T-helper 9 cell (primary cell): Measurements from ENCODE around the gene NRARP.
"Not testable (repeated sequence)": the region's sequence is repeated elsewhere in the genome, so short reads cannot be mapped to it uniquely, and the experiment has no call there.

Experiments used
- DNase-seq: peaks from one replicate; pipeline ENCODE4 v3.0.0-alpha.2; 2020

The NRARP gene

DNA sequence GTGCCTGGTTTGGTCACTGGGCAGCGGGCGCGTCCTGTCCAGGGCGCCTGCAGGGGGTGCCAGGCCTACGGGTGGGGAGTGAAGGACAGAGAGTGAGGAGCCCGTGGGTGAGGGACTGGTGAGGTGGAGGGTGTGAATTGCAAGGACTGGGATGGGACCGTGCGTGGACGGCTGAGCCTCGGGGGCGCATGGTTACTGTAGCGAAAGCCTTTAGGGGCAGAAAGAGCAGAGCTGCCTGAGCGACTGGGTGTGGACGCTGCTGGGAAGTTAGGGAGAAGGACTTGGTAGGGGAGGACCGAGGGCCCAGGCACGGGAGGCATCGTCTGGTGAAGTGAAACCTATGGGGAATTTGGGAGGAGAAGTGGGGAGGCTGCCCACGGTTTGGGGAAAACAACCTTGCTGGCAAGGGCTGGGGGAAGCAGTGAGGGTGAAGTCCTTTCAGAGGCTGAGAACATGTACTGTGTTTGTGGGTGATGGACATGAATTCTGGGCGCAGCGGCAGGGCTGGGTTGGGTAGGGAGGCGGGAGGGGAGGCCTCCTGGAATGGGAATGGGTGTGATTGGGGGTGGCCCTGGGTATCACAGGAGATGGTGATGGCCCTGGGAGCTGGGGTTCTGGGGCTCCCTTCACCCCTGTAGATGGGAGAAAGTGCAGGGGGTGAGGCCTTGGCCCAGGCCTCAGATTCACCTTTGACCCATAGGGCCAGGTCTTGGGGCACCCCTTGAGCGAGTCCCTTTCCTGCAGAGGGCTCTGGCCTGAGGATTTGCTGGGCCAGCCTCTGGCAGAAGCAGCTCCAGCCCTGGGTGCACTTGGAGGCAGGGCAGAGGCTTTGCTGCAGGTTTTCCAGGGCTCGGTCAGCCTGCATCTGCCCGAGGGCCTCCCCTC lies 26.2 kb downstream of the NRARP start:
- no peak for DNase-seq

DNA sequence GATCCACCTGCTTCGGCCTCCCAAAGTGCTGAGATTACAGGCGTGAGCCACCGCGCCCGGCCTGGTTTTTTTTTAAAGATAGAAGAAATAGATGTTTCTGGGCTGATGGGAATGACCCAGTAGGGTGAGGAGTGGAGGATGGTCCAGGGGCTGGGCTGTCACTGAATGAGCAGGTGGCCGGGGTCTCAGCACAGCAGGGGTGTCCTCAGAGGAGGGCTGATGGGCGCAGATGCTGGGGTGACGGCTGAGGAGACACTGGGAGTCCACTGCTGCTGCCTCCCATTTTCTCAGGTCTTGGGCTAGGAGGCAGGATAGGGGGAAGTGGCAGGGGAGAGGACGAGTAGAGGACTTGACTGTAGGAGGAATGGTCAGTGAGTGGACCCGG lies 26.9 kb downstream of the NRARP start:
- no peak for DNase-seq

- no peak for DNase-seq
These were observed 28.3 kb downstream of the NRARP start for GRCh38 chr9:137273611-137274320.

GRCh38 chr9:137273095-137273490 lies 29.0 kb downstream of the NRARP start:
- DNase-seq, result no peak

DNA sequence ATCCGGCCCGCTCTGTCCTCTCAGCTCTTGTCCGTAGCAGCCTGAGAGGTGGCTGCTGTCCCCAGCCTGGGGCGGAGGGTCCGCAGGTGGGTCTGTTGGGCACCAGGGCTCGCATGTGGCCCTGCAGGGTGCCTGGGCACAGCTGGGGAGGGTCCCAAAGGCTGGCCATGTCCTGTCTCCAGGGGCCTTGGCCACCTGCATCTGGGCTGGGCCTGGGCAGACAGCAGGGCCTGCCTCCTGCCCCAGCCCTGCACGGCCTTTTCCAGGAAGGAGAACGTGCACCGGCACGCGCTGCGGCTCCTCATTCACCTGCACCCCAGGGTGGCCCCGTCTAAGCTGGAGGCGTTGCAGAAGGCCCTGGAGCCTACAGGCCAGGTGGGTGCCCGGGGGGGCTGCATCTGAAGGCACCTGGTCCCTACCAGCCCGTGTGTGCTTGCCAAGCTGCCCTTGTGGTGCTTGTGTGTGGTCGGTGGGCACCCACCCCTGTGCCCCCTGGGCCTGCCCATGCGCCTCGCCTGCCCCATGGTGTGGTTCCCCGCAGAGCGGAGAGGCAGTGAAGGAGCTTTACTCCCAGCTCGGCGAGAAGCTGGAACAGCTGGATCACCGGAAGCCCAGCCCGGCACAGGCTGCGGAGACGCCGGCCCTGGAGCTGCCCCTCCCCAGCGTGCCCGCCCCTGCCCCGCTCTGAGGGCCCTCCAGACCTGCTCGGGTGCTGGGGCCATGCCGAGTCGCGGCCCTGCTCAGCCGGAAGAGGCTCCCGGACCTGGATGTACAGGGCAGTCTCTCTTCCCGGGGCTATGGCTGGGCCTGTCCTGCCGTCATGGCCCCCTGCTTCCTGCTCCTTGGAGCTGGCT lies 29.6 kb downstream of the NRARP start:
- DNase-seq, result no peak

DNA sequence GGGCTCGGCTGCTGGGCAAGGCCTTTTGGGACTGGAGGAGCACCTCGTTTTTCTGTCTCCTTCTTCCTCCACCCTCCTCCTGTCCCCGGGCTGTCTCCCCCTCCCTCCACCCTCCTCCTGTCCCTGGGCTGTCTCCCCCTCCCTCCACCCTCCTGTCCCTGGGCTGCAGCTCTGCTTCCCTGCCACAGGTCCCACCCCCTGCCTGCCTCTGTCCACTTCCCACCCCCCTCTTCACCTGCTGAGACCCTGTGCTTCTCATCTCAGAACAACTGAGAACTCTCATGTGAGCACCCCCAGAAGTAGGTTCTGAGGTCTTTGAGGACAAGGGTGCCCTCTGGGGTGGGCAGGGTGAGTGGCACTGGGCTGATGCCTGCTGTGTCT lies 30.4 kb downstream of the NRARP start:
- no peak for DNase-seq

DNA sequence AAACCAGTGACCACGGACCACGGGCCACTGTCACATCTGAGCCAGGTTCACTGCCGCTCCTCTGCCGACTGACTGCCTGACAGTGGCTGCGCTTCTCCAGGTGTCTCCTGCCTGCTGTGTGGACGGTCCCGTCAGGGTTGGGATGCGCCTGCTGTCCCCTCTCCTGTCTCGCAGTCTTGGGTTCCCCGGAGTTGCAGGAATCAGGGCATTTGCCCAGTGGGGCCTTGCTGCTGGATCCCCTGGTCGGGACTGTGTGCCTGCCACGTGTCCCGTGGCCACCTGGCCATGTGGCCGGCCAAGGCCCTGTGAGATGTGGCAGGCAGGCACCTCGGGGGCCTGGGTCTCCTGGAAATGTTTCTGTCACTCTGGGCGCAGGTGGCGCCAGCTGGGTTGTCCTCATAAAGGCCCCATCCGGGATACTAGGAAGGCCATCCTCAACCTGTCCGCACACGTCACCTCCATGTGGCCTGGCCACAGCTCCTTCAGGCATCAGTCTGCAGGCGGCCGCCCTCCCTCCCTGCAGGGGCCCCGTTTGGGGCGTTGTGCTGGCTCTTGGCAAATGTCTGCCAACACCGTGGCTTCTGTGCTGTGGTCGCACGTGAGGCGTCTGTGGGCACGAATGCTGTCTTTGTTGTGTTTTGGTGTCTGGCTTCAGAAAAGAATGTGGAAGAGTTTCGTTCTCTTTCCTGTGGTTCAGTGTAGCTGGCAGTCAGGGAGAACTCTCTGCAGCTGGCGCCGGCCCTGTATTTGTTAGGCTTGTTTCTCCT lies 31.0 kb downstream of the NRARP start:
- DNase-seq, result no peak

DNA sequence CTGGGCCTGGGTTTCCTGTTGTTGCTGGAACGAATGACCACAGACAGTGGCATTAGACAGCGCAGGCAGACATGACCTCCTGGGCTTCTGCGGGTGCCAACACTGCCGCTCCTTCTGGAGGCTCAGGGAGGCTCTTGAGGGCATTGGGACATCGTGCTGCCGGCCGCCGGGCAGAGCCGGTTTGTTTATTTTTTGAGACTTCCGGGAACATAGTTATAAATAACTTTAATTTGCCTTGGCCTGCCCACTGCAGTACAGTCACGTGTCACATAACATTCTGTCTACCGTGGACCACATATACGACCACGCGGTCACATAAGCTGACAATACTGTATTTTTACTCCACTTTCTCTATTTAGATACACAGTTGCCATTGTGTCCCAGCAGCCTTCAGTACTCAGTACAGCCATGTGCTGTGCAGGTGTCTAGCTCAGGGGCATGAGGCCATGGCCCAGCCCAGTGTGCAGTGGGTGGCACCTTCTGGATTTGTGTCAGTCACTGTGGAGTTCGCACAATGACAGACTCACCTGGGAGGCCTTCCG lies 32.8 kb downstream of the NRARP start:
- DNase-seq, result no peak

DNA sequence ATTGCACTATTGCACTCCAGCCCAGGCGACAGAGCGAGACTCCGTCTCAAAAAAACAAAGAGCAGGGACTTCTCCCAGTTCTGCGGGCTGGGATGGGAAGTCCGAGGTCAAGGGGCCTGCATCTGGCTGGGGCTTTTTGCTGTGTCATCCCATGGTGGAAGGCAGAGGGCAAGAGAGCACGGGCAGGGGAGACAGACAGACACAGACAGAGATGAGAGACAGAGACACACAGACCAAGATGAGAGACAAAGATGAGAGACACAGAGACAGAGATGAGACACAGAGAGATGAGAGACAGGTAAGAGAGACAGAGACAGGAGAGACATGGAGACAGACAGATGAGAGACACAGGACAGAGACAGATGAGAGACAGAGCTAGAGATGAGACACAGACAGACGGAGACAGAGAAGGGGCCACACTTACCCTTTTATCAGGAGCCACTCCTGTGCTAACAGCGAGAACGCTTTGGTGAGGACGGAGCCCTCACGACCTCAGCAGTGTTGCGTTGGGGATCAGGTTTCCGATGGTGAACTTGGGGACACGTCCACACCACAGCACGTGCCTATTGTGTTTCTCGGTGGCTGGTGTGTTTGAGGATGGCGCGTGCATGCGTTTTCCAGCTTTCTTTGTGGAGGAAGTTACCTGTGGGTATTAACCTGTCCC lies 33.4 kb downstream of the NRARP start:
- DNase-seq, result no peak

- DNase-seq, result no peak
These were observed 34.1 kb downstream of the NRARP start for GRCh38 chr9:137267933-137268355.

DNA sequence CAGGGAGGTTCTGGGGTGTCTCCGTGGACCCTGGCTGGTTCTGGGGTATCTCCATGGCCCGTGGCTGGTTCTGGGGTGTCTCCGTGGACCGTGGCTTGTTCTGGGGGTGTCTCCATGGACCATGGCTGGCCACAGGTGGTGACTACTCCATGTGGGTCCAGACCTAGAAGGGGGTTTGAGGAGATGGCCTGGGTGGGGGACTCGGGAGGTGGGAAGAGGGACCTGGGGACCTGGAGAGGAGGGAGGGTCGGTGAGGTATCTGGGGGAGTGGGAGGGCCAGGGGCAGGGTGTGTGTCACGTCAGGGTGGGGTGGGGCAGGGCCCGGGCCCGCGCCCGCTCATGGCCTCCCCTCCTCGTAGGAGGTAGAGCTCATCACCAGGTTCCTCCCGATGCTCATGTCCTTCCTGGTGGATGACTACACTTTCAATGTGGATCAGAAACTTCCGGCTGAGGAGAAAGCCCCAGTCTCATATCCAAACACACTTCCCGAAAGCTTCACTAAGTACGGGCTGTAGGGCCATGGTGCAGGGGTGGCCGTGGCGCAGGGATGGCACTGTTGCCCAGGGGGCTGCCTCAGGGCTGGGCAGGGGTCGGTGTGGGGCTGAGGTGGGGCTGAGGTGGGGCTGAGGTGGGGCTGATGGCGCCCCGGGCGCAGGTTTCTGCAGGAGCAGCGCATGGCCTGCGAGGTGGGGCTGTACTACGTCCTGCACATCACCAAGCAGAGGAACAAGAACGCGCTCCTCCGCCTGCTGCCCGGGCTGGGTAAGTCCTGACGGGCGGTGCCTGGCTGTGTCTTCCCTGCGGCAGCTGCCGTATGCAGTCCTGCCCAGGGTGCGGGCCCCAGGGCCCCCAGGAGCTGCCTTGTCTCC lies 35.3 kb downstream of the NRARP start:
- no peak for DNase-seq

GRCh38 chr9:137266162-137266527 lies 35.9 kb downstream of the NRARP start:
- no peak for DNase-seq

DNA sequence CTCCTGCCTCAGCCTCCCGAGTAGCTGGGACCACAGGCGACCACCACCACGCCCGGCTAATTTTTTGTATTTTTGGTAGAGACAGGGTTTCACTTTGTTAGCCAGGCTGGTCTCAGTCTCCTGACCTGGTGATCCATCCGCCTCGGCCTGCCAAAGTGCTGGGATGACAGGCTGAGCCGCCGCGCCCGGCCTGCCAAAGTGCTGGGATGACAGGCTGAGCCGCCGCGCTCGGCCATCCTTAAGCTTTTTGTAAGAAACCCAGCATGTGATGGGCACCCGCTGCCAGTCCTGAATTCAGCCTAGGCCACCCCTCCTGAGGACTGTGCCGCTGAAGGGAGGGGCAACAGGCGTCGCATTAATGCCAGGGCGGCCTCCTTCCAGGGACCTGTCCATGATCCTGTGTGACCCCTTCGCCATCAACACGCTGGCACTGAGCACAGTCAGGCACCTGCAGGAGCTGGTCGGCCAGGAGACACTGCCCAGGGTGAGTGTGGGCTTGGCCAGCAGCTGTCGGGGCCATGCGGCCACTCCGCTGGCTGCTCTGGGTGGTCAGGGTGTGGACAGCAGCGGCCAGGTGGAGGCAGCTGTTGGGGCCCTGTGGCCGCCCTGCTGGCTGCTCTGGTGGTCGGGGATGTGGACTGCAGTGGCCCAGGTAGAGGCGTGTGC lies 36.4 kb downstream of the NRARP start:
- DNase-seq, result no peak

DNA sequence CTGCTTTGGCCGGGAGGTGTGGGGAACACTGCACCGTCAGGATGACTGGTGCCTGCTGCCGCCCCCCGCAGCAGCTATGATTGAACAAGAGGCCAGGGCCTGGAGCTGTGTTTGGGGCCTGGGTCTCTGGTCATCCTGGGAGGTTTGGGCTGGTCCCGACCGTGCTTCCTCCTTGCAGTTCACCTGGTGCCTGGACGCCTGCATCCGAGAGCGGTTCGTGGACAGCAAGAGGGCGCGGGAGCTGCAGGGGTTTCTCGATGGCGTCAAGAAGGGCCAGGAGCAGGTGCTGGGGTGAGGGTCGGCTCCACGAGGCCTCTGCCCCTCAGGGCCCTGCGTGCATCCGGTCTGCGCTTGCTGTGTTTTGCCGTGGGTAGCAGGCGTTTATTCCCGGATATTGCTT lies 38.0 kb downstream of the NRARP start:
- DNase-seq, result no peak

DNA sequence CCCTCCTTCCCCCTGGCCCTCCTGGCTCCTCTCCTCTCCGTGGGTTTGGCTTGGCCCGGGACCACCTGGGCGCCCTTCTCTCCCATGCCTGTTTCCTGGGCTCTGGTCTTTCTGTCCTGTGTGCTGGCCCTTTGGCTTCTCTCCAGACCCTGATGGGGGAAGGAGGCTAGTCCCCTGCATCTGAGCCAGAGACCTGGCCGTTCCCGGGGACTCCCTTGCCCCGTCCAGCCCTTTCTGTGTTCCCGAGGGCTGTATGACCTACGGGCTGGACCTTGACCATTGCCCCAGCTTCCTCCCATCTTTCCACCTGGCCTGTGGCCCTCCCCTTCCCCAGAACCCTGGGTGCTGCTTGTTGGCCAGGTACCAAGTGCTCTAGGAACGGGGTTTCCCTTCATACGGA lies 38.6 kb downstream of the NRARP start:
- DNase-seq, result no peak

GRCh38 chr9:137262909-137263285 lies 39.2 kb downstream of the NRARP start:
- no peak for DNase-seq

DNA sequence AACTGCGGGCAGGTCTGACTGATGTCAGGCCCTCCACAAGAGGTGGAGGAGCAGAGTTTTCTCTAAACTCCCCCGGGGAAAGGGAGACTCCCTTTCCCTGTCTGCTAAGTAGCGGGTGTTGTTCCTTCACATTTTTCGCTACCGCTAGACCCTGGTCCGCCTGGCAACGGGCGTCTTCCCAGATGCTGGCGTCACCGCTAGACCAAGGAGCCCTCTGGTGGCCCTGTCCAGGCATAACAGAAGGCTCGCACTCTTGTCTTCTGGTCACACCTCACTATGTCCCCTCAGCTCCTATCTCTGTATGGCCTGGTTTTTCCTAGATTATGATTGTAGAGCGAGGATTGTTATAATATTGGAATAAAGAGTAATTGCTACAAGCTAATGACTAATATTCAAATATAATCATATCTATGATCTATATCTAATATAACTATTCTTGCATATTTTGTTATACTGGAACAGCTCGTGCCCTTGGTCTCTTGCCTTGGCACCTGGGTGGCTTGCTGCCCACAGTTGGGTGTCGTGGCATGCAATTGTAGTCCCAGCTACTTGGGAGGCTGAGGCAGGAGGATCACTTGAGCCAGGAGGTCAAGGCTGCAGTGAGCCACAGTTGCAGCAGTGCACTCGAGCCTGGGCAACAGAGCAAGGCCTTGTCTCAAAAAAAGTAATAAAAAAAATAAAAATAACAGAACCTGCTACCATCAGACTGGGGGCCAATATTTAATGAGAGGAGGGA lies 39.7 kb downstream of the NRARP start:
- DNase-seq, result not testable (repeated sequence)

DNA sequence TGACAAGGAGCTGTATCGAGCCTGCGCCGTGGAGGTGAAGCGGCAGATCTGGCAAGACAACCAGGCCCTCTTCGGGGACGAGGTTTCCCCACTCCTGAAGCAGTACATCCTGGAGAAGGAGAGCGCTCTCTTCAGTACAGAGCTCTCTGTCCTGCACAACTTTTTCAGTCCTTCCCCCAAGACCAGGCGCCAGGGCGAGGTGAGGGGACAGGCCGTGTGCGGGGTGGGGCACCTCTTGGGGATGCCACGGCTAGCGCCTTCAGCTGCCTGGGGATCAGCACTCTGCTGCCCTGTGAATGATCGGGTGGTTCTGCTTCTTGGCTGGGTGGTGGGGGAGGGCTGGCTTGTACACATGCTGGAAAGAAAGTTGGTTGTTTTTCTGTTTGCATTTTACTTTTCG lies 45.2 kb downstream of the NRARP start:
- DNase-seq, result no peak

- DNase-seq, result no peak
These were observed 45.7 kb downstream of the NRARP start for GRCh38 chr9:137256362-137256761.
